GM21619 (cell line): Measurements from ENCODE around the gene NHSL2.
A peak's percentile ranks its signal among the peaks of the same experiment; 100 is the strongest.

ENCODE experiments used
- ATAC-seq: cut with Tn5 transposase; IDR thresholded peaks from one replicate; pipeline ENCODE4 v1.9.1; 2021; ENCODE audit not compliant: unreplicated experiment

Gene NHSL2

GRCh38 chrX:72126048-72126415, 215.4 kb downstream of the NHSL2 start:
- no peak for ATAC-seq

DNA sequence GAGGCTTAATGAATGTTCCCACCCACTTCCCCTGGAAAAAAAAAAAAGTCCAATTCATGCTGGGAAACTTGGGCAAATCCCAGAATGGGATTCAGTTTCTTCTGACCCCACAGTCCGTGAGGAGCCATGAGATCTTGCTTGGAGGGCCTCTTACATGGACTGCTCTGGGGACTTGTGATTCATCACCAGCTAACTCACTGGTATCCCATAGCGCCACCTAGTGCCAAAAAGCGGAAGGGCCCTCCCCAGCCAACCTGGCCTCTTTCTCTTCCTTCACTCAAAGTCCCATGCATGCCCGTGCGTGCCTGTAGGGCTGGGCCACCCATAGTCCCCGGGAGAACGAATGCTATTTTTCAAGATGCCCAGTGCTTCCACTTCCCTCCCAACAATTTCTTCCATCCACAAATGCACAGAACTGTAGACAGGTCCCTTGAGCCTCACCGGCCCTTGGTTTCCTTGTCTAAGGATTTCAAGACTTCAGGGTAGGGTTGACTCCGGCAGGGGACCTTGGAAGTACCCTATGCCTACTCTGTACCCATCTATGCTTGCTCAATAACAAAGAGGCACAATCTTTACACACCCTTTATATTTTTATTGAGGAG, 216.0 kb downstream of the NHSL2 start:
- peak; percentile 87 for ATAC-seq

DNA sequence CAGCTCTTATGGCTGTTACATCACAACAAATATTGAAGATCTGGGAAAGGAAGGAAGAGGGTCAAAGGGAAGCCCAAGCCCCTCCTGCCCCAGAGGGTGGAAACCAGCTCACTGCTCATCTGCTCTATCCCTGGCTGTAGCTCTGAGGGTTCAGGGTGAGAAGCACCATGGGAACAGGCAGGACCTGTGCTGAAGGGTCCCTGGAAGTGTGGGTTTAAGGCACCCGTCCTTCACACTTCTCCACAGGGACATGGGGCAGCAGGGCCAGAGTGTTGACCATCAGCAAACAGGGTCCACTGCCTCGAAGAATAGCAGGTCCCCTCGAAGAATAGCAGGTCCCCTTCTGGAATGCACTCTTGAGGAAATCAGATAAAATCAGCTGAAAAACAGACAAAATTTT, 216.7 kb downstream of the NHSL2 start:
- no peak for ATAC-seq

GRCh38 chrX:72128183-72128834, 217.7 kb downstream of the NHSL2 start:
- ATAC-seq = no peak

GRCh38 chrX:72128881-72129280, 218.2 kb downstream of the NHSL2 start:
- ATAC-seq = no peak

DNA sequence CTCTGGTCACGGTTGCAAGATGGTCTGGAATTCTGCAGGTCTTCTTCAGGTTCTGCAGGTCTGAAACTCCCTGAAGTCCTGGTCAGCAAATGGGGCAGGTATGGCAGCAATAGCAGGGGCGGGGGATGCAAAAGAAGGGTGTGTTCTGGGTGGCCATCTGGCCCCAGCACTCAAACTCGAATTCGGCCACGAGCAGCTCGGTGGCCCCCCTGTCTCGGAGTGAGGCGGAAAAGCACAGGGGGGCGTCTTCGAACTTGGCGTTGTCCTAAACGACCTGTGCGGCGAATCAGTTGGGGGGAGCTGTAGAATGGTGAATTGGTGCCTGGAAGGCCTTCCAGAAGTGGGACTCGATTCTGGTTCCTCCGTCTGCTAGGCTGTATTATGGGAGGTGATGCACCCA, 219.0 kb downstream of the NHSL2 start:
- no peak for ATAC-seq

DNA sequence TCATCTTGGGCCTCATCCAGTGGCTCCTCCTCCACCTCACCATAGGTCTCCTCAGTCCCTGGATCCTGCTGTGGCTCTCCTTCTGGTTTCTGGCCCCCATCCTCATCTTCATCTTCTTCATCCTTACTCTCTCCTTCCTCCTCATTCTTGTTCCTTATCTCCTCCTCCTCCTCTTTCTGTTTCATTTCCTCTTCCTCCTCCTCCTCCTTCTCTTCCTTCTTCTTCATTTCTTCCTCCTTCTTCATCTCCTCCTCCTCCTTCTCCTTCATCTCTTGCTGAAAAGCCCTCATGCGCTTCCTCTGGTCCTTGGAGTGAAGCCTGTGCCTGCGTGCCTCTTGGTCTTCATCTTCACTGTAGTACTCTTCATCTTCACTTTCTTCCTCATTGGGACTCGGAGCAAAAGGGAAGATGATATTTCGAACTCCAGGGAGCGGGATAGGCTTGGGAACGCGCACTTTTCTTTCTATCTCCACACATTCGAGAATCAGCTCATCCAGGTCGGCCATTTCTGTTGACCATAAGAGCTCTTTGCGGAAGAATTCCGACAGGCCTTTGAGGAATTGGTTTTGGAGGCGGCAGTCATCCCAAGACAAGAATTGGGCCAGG, 219.6 kb downstream of the NHSL2 start:
- ATAC-seq = no peak

DNA sequence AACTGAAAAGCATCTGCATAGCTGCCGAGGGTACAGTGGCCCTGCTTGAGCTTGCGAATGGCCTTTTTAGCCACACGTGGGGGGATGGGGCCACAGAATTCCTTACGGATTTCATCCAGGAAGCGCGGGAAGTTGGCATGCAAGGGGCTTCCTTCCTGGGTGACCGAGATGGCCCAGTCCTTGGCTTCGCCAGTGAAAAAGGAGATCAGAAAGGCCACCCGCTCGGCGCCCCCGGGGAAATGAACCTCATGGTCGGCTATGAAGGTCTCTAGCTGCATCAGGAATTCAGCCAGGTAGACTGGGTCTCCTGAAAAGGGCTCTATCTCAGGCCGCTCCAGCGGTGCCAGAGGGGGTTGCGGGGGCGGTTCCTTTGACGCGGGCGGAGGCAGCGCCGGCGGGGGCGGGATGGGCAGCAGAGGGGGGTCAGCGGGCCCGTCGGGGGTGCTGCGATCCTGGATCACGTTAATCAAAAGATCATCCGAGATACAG, 220.2 kb downstream of the NHSL2 start:
- ATAC-seq = no peak

DNA sequence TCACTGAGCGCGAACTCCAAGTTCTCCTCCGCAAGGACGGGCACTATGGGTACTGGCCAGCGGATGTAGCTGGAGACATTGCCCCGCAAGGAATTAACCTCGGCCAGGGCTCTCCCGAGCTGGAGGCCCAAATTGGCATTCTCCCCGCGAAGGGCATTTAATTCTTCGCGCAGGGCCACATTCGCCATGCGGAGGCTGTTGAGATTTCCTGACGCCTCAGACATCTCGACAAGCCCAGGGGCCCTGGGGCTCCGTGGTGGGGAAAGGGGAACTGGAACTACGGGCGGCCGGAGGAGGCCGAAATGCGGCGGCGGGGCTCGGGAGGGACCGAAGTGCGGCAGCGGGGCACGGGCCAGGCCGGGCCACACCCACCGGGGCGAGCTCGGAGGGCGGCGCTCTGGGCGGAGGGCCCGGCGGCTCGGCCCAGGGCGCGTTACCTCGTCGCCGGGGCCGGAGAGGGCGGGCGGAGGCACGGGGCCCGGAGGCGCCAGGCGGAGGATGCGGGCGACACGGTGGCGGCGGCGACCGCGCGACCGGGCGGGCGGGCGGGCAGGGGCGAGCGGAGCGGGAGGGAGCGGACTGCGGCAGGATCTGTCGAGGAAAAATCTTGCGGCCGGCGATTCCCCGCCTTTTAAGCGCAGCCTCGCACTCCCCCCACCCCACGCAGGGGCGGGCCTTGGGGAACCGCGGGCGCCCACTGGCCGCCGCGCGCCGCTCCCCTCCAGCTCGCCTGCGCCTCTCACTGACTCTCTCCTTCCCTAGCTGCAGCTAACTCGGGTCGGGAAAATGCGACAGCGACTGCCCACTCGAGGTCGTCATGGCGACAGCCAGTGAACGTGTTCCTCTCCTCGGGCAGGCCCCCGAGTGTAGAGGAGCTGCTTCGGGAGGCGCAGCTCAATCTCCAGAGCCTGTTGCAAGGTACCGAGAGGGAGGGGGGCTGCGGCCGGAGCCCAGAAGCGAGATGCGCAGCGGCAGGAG, 221.0 kb downstream of the NHSL2 start, which contains the start of gene RTL5:
RTL5 (minus strand) TSS at position 599 of the 978 bp plus-strand sequence.
- ATAC-seq = no peak

DNA sequence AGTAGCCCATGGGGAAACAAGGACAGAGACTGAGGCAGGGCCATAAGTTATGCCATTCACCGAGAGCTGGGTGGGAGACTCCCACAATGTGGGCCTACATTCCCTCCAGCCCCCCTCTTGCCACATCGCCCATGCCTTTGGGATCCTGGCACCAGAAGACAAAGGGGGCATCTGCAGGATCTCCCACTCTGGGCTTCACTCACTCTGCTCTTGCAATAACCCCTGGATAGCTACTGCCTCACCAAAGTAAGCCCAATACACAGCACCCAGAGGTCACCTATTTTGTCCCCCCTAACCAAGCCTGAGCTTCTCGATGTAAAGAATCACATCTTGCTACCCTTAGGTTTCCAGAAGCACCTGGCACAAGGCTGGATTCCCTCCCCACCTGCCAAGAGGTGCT, 221.8 kb downstream of the NHSL2 start:
- no peak for ATAC-seq

DNA sequence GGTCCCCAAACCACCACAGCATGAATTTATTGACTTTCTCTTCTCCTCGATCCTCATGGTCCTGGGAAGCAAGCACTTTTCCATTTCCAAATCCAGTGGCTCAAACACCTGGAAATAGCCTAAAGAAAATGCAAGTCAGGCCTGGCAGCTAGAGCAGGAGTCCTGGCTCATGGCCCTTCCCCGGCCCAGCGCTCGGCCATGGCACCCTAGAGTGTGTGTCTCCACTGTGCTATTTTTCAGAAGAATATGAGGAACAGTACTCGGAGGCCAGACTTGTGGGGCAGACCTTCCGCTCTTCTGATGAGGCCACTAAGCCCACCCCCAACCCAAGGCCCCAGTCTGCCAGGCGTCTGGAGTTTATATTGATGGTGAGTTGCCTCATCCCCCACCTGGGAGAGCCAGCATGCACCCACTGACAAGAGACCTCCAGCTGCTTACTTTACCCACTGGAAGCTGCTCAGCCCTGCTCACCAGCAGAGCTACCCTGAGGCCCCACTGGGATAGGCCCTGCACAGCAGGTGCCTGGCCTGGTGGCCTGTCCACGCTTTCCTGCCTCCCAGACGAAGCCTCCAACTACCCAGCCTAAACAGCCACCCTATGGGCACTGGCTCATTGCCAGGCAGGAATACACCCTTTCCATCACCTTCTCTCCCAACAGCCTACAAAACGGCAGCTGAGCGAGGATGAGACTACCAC, 223.4 kb downstream of the NHSL2 start:
- no peak for ATAC-seq

DNA sequence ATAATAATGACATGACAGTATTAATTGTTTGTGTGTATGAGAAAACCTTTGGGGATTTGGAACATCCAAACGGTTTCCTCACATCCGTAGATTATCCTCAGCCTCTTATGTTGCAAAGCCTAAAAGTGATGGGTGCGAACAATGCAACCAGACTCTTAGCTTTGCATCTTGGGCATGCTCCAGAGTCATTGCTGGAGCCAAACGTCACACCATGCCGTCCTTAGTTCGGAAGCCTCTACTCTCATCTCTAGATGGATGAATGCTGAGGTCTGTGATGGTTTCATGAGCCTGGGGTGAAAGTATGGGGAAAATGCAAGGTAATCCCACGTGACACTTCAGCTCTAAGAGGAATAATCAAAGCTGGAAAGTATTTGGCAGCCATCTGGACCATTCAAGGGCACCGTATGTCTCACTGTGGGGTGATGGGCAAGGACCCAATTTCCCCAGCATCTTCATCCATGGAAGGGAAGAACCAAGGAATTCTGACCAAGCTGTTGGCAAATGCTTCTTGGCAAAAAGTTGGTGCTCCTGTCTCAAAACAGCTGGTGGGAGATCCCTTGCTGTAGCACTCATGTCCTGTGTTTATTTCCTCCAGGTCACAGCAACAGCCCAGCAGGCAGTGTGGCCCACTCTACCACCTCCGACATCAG, 227.3 kb downstream of the NHSL2 start:
- ATAC-seq = no peak

DNA sequence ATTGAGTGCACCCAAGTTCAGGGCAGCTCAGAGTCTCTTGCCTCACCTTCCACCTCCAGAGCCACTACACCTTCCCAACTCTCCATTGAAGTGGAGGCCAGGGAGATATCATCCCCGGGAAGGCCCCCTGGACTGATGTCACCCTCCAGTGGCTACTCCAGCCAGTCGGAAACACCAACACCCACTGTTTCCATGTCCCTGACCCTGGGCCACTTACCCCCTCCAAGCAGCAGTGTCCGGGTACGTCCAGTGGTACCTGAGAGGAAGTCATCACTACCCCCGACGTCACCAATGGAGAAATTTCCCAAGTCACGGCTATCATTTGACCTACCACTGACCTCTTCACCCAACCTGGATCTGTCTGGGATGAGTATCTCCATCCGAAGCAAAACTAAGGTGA, 228.9 kb downstream of the NHSL2 start:
- no peak for ATAC-seq

DNA sequence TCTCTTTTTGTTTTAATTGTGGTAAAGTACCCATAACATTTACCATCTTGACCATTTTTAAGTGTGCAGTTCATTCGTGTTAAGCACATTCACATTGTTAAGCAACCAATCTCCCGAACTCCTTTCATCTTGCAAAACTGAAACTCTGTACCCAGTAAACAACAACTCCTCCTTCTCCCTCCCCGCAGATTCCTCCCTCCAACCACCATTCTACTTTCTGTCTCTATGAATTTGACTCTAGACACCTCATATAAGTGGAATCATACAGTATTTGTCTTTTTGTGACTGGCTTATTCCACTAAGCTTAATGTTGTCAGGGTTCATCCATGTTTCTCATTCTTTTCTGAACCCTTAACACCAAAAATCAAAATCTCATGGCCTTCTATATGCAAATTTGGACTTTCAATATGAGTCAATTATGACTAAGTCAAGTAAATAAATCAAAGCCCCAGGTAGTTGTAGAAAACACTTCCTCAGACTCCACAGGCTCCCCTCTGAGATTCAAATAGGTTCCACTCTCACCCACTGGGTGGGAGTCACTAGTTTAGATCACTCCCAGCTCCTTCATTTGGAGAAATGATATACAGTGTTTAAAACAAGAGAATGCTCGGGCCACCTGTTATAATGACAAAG, 230.8 kb downstream of the NHSL2 start:
- peak; percentile 62 for ATAC-seq

- ATAC-seq = no peak
These were observed 231.6 kb downstream of the NHSL2 start for GRCh38 chrX:72142094-72142793.

- no peak for ATAC-seq
These were observed 232.4 kb downstream of the NHSL2 start for GRCh38 chrX:72142794-72143608.

- no peak for ATAC-seq
These were observed 232.9 kb downstream of the NHSL2 start for GRCh38 chrX:72143609-72143907.

GRCh38 chrX:72145181-72145580, 234.5 kb downstream of the NHSL2 start:
- no peak for ATAC-seq
